Right forelimb (tissue), 1 donor: Measurements from ENCODE around the gene TDRD1.

Experiments
- DNase-seq: peaks from one replicate; pipeline ENCODE4 v3.0.0-alpha.2; 2018

TDRD1 gene

GRCh38 chr10:114242235-114242634, 63.1 kb downstream of the TDRD1 start:
- no peak for DNase-seq

GRCh38 chr10:114243661-114244060, 64.5 kb downstream of the TDRD1 start:
- DNase-seq: no peak

- no peak for DNase-seq
Observed at GRCh38 chr10:114244126-114244525, 65.0 kb downstream of the TDRD1 start.

GRCh38 chr10:114245121-114245791, 66.1 kb downstream of the TDRD1 start:
- no peak for DNase-seq

GRCh38 chr10:114246679-114247305, 67.6 kb downstream of the TDRD1 start:
- DNase-seq: no peak

GRCh38 chr10:114250236-114250635, 71.1 kb downstream of the TDRD1 start:
- DNase-seq: no peak

- DNase-seq: no peak
Observed at GRCh38 chr10:114250716-114251115, 71.6 kb downstream of the TDRD1 start.

GRCh38 chr10:114252092-114252491, 72.9 kb downstream of the TDRD1 start:
- DNase-seq: no peak

GRCh38 chr10:114252883-114253282, 73.7 kb downstream of the TDRD1 start:
- DNase-seq: no peak

GRCh38 chr10:114255227-114255626, 76.1 kb downstream of the TDRD1 start:
- no peak for DNase-seq

GRCh38 chr10:114256008-114256765, 77.0 kb downstream of the TDRD1 start:
- no peak for DNase-seq

GRCh38 chr10:114256822-114257221, 77.7 kb downstream of the TDRD1 start:
- no peak for DNase-seq

- DNase-seq: no peak
Observed at GRCh38 chr10:114257498-114257897, 78.3 kb downstream of the TDRD1 start.

- no peak for DNase-seq
Observed at GRCh38 chr10:114258274-114258840, 79.2 kb downstream of the TDRD1 start.

- no peak for DNase-seq
Observed at GRCh38 chr10:114259824-114260223, 80.7 kb downstream of the TDRD1 start.

GRCh38 chr10:114260366-114260765, 81.2 kb downstream of the TDRD1 start:
- no peak for DNase-seq

GRCh38 chr10:114261076-114261475, 81.9 kb downstream of the TDRD1 start:
- no peak for DNase-seq

- no peak for DNase-seq
Observed at GRCh38 chr10:114262496-114262895, 83.3 kb downstream of the TDRD1 start.

- no peak for DNase-seq
Observed at GRCh38 chr10:114265392-114266053, 86.4 kb downstream of the TDRD1 start.

- no peak for DNase-seq
Observed at GRCh38 chr10:114266521-114266920, 87.4 kb downstream of the TDRD1 start.

- no peak for DNase-seq
Observed at GRCh38 chr10:114271075-114271778, 92.1 kb downstream of the TDRD1 start.

GRCh38 chr10:114271779-114272167, 92.6 kb downstream of the TDRD1 start:
- DNase-seq: no peak

- DNase-seq: no peak
Observed at GRCh38 chr10:114272696-114273095, 93.5 kb downstream of the TDRD1 start.
